ENCODE data around the gene ANKMY2.
A peak's percentile ranks its signal among the peaks of the same experiment; 100 is the strongest.

ANKMY2 gene

GRCh38 chr7:16649196-16649595 is 3.6 kb upstream of the ANKMY2 start:
- H3K4me3 ChIP-seq (ENCODE audit: low read depth, low read length) = no peak overlapping the region
- no peak for TF ChIP-seq CTCF (IDR thresholded peaks at IDR 0.05; ENCODE audit: borderline replicate concordance, insufficient read depth, low read depth, low read length)

GRCh38 chr7:16648551-16648950 is 3.0 kb upstream of the ANKMY2 start:
- TF ChIP-seq CTCF (IDR thresholded peaks at IDR 0.05; ENCODE audit: borderline replicate concordance, insufficient read depth, low read depth, low read length) = no peak
- H3K4me3 ChIP-seq (ENCODE audit: low read depth, low read length) = no peak overlapping the region

GRCh38 chr7:16647435-16647960 is 1.9 kb upstream of the ANKMY2 start:
- no peak overlapping the region for H3K4me3 ChIP-seq (ENCODE audit: low read depth, low read length)
- TF ChIP-seq CTCF (IDR thresholded peaks at IDR 0.05; ENCODE audit: borderline replicate concordance, insufficient read depth, low read depth, low read length) = no peak

- no peak for TF ChIP-seq CTCF (IDR thresholded peaks at IDR 0.05; ENCODE audit: borderline replicate concordance, insufficient read depth, low read depth, low read length)
- H3K4me3 ChIP-seq (ENCODE audit: low read depth, low read length) = peak overlapping the region; percentile 41
Observed at GRCh38 chr7:16646472-16647072, 1.0 kb upstream of the ANKMY2 start.

DNA sequence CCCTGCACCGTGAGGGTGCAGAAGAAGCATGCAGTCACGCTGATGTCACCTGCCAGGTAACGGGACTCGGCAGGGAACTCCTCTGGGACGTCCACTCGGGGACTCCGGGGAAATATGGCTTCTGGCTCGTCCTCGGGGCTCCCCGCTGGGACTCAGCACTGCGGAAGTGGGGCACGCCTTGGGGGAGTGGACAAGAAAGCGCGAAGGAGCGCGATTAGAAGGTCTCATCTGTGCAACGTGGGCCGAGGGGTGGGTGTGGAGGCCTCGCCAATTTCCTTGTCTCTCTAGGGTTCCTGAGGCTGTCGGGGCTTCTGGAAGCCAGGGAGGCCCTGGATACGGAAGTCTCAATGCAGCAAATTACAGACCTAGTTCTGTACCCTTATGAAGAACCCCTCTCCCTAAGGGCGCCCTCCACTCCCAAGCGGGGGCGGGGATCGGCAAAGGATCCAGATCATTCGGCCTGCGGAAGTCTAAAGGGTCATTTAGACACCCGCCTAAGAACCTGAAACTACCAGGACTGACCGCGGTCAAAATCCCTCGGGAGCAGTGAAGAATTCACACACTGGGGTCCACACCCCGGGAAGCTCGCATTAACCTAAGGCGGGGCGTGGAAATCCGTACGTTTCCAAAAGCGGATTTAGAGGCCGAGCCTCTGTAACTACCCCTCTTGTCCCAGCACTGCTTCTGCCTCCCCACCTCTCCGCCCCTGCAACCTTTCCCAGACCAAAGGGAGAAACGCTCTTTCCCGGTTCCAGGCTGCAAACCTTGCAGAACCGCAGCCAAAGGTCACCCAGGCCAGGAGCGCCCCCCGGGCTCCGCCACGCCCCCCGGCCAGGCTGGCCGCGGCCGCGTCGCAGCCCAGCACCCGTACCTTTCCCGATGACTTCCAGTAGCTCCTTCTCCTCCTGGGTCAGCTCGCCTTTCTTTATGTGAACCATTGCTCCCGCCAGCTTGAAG is 640 bp downstream of the ANKMY2 start:
- TF ChIP-seq CTCF (IDR thresholded peaks at IDR 0.05; ENCODE audit: borderline replicate concordance, insufficient read depth, low read depth, low read length) = no peak
- peak overlapping the region; percentile 6 for H3K4me3 ChIP-seq (ENCODE audit: low read depth, low read length)

DNA sequence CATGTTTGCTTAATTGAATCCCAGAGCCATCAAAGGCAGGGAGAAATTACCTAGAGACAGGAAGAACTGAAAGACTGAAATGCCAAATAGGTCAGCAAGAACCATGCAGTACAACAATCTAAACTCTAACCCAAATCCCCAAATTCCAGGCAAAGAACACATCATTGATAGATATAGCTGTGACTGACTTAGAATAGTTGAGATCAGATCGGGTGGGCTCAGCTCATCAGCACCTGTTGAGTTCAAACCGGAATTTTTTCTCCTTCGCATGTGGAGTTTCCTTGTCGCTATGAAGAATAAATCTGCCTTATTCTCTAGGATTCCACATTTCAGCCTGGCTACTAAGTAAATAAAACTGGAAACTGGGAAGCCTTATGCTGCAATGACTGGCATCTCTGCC is 1.4 kb downstream of the ANKMY2 start:
- H3K4me3 ChIP-seq (ENCODE audit: low read depth, low read length) = no peak overlapping the region
- no peak for TF ChIP-seq CTCF (IDR thresholded peaks at IDR 0.05; ENCODE audit: borderline replicate concordance, insufficient read depth, low read depth, low read length)
